Measurements from ENCODE around the gene TSC22D3.

The TSC22D3 gene

GRCh38 chrX:107666931-107667330 lies 108.7 kb downstream of the TSC22D3 start:
- TF ChIP-seq CTCF (conservative IDR thresholded peaks at IDR 0.05) (no peak), ZFX (IDR thresholded peaks at IDR 0.05) (no peak)
- H3K27ac ChIP-seq: no peak overlapping the region
